ENCODE results near the gene SYT9.

DNA sequence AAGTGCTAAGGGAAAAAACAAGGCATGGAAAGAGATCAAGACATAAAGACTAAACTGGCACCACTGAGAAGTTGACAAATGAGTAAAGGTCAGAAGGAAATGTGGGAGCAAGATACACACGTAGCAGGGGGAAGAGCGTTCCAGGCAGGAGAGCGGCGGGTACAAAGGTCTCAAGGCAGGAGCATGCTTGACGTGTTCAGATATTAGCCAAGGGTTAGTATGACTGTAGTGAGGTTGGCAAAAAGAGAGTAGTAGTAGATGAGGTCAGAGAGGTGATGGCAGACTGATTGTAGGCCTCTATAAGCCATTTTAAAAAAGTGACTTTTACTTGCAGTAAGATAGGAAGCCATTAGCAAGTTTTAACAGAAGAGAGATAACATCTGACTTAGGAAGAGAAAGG, 9.9 kb downstream of the SYT9 start:
- no peak for TF ChIP-seq EP300 (IDR thresholded peaks at IDR 0.05; ENCODE audit: borderline replicate concordance in 1 of 2, low read depth in 1 of 2, low read length in 1 of 2)
- no peak for TF ChIP-seq RCOR1 (IDR thresholded peaks at IDR 0.05; ENCODE audit: low read length)
- TF ChIP-seq TEAD4 (IDR thresholded peaks at IDR 0.05; ENCODE audit: borderline replicate concordance, insufficient read depth): no peak
- TF ChIP-seq, protein P1, sequence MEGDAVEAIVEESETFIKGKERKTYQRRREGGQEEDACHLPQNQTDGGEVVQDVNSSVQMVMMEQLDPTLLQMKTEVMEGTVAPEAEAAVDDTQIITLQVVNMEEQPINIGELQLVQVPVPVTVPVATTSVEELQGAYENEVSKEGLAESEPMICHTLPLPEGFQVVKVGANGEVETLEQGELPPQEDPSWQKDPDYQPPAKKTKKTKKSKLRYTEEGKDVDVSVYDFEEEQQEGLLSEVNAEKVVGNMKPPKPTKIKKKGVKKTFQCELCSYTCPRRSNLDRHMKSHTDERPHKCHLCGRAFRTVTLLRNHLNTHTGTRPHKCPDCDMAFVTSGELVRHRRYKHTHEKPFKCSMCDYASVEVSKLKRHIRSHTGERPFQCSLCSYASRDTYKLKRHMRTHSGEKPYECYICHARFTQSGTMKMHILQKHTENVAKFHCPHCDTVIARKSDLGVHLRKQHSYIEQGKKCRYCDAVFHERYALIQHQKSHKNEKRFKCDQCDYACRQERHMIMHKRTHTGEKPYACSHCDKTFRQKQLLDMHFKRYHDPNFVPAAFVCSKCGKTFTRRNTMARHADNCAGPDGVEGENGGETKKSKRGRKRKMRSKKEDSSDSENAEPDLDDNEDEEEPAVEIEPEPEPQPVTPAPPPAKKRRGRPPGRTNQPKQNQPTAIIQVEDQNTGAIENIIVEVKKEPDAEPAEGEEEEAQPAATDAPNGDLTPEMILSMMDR (IDR thresholded peaks at IDR 0.05): no peak
- TF ChIP-seq SIN3A (IDR thresholded peaks at IDR 0.05; ENCODE audit: borderline replicate concordance, low read depth, low read length): no peak
- TF ChIP-seq SMC3 (IDR thresholded peaks at IDR 0.05; ENCODE audit: low read depth, low read length): no peak
